ENCODE measurements around the gene SYNPR.

DNA sequence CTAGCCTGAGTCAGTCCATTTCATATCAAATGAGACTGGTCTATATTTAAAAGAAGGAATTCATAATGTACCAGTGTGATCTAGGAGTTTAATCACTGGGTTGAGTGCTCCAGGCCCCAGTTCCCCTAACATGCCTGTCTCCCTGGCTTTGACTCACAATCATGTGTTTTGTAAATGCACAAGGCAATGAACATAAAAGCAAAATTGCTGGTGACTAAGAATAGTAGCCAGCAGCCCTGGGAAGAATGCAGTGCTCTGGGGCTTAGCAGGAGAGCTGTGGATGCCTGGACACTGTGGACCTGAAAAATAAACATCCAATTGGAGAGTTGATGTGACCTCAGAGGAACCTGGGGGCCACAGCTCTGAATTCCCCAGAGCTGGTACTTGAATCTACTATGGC lies 50.3 kb downstream of the SYNPR start:
- TF ChIP-seq, protein P1, sequence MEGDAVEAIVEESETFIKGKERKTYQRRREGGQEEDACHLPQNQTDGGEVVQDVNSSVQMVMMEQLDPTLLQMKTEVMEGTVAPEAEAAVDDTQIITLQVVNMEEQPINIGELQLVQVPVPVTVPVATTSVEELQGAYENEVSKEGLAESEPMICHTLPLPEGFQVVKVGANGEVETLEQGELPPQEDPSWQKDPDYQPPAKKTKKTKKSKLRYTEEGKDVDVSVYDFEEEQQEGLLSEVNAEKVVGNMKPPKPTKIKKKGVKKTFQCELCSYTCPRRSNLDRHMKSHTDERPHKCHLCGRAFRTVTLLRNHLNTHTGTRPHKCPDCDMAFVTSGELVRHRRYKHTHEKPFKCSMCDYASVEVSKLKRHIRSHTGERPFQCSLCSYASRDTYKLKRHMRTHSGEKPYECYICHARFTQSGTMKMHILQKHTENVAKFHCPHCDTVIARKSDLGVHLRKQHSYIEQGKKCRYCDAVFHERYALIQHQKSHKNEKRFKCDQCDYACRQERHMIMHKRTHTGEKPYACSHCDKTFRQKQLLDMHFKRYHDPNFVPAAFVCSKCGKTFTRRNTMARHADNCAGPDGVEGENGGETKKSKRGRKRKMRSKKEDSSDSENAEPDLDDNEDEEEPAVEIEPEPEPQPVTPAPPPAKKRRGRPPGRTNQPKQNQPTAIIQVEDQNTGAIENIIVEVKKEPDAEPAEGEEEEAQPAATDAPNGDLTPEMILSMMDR (IDR thresholded peaks at IDR 0.05) = no peak
- TF ChIP-seq POLR2A (IDR thresholded peaks at IDR 0.05) = no peak
